PC-3 (cell line): Measurements from ENCODE around the gene DAAM1. TPM values are rescaled to one million over a fixed set of nuclear protein-coding genes. Genes with fewer than 3 reads are reported as not detected.

ENCODE experiments used
- ATAC-seq: fragments of 200-7000 bp; cut with Tn5 transposase; 2 replicates; pipeline ENCODE4 v1.9.1; 2020; ENCODE audit warnings: mild to moderate bottlenecking, moderate library complexity
- BruUV-seq: library from RNA; stranded (reverse); fragments of 400-500 nt; replicated peaks from 2 replicates; lab custom pipeline; 2021; lab: Mats Ljungman, UMichigan
- CTCF ChIA-PET: fragments of 300-600 bp; sonication (Branson Sonifier 250); formaldehyde crosslinking; loops from one replicate; lab custom pipeline; 2022; ENCODE audit warnings: antibody characterized with exemption; lab: Charles Lee
- POLR2A ChIA-PET: fragments of 300-600 bp; sonication (Branson Sonifier 250); formaldehyde crosslinking; loops from one replicate; lab custom pipeline; 2022; ENCODE audit warnings: antibody characterized with exemption; ENCODE audit not compliant: unreplicated experiment; lab: Charles Lee
- DNase-seq: peaks from one replicate; pipeline ENCODE4 v3.0.0-alpha.2; 2015
- H2AFZ ChIP-seq: fragments of 300-600 bp; sonication (generic); 2 replicates; pipeline ENCODE4 v1.6.0; 2016; ENCODE audit warnings: antibody characterized with exemption, low read length
- H3F3A ChIP-seq: fragments of 300-600 bp; sonication (generic); one replicate; pipeline ENCODE4 v1.6.0; 2017; ENCODE audit warnings: antibody characterized with exemption, low read length, control low read depth, mild to moderate bottlenecking; ENCODE audit not compliant: unreplicated experiment
- H3K27ac ChIP-seq: fragments of 300-600 bp; sonication (generic); 2 replicates; pipeline ENCODE4 v1.5.1; 2016; ENCODE audit warnings: mild to moderate bottlenecking, low read length
- H3K27me3 ChIP-seq: fragments of 300-600 bp; sonication (generic); 2 replicates; pipeline ENCODE4 v1.6.1; 2016; ENCODE audit warnings: low read length, mixed read lengths
- H3K36me3 ChIP-seq: fragments of 300-600 bp; sonication (generic); 2 replicates; pipeline ENCODE4 v1.6.1; 2016; ENCODE audit warnings: low read depth, mixed run types, low read length, mixed read lengths
- H3K4me1 ChIP-seq: fragments of 300-600 bp; sonication (generic); 2 replicates; pipeline ENCODE4 v1.5.1; 2016; ENCODE audit warnings: low read length; ENCODE audit not compliant: insufficient read depth
- H3K4me2 ChIP-seq: fragments of 300-600 bp; sonication (generic); 2 replicates; pipeline ENCODE4 v1.6.0; 2016; ENCODE audit warnings: low read length
- H3K4me3 ChIP-seq: fragments of 300-600 bp; sonication (generic); 2 replicates; pipeline ENCODE4 v1.5.1; 2016; ENCODE audit warnings: mild to moderate bottlenecking, low read length, mixed read lengths
- H3K79me2 ChIP-seq: fragments of 300-600 bp; sonication (generic); 2 replicates; pipeline ENCODE4 v1.6.1; 2017; ENCODE audit warnings: low read length, mixed read lengths
- H3K9ac ChIP-seq: fragments of 300-600 bp; sonication (generic); 2 replicates; pipeline ENCODE4 v1.6.0; 2016; ENCODE audit warnings: mild to moderate bottlenecking, low read length
- H3K9me2 ChIP-seq: fragments of 300-600 bp; sonication (generic); replicated peaks from 2 replicates; pipeline ENCODE4 v1.6.1; 2016; ENCODE audit warnings: mixed run types, low read length, mixed read lengths
- H3K9me3 ChIP-seq: fragments of 300-600 bp; sonication (generic); 2 replicates; pipeline ENCODE4 v1.6.1; 2016; ENCODE audit warnings: low read length, mixed read lengths
- H4K20me1 ChIP-seq: fragments of 300-600 bp; sonication (generic); 2 replicates; pipeline ENCODE4 v1.6.1; 2016; ENCODE audit warnings: low read length, mixed read lengths
- EZH2 ChIP-seq: fragments of 300-600 bp; sonication (generic); IDR thresholded peaks from one replicate; pipeline ENCODE4 v1.6.1; 2017; ENCODE audit warnings: antibody characterized with exemption, mild to moderate bottlenecking, low read length; ENCODE audit not compliant: unreplicated experiment
- EZH2phosphoT487 ChIP-seq: fragments of 300-600 bp; sonication (generic); IDR thresholded peaks from 2 replicates; pipeline ENCODE4 v1.6.1; 2018; ENCODE audit warnings: mild to moderate bottlenecking, antibody characterized with exemption, low read length, borderline replicate concordance
- intact Hi-C: fragments of 100-400 bp; cut with micrococcal nuclease; formaldehyde crosslinking; loops from 2 replicates; pipeline ENCODE4 v1.9.0; 2023
- total RNA-seq: library from RNA; depleted of rRNA; stranded (reverse); fragments of >200 nt; gene quantifications from 2 replicates; pipeline ENCODE4 v1.2.3, GENCODE V29; 2014
- TF ChIP-seq, protein P1 (sequence below): fragments of 300-600 bp; sonication (generic); conservative IDR thresholded peaks from 2 replicates; pipeline ENCODE4 v1.5.1; 2017; ENCODE audit warnings: antibody characterized with exemption, low read depth, mild to moderate bottlenecking, low read length

DAAM1 gene
- total RNA-seq, 1 experiment from 2014 or later = 32.7 TPM

DNA sequence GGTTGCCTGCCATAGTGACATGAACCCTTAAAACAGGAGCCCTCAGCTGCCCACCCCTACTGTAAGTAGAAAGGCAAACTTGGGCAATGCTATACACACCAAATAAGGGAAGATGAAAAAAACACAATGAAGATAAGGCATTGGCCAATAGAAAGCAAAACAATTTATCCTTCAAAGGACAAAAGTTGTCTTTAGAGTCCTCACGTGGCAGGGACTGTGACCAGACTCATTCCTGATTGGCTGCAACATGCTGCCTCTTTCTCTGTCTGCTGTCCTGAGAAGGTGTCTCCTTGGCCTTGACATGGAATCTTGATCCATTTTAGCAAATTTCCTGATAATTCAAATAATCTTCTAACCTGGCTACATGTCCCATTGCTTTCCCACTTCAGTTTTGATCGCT, 144.8 kb downstream of the DAAM1 start:
- POLR2A ChIA-PET = no interaction called here
- no peak overlapping the region for H3K27ac ChIP-seq

DNA sequence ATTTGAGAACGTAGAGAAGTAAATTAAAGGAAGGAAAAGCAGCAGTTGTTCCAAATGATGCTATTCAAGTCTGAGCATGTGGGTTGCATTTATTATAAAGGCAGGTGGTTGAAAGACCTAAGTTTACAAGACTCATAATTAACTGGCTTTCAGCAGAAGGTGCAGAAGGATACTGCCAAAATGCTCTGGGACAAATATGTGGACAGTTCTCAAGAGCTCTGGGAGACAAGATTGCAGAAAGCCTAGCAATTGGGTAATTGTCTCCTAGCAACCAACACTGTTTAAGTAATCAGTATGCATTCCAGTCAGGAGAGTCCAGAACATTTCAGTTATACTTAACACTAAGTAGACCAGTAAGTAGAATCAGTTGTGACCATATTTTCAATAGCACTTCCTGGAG, 145.2 kb downstream of the DAAM1 start:
- H3K4me2 ChIP-seq = no peak overlapping the region
- H3K9me2 ChIP-seq = no peaks in the 10 kb centered on the region
- H3K27me3 ChIP-seq = no peaks in the 10 kb centered on the region
- peaks cover 14% of the 10 kb centered on the region for H3K36me3 ChIP-seq
- H3K79me2 ChIP-seq = no peaks in the 10 kb centered on the region
- DNase-seq (no peak), ATAC-seq (no peak)
- ChIA-PET CTCF (no interaction called here), POLR2A (no interaction called here)
- no peaks in the 10 kb centered on the region for H3K9me3 ChIP-seq
- H2AFZ ChIP-seq = no peak overlapping the region
- intact Hi-C loops = no loop called here
- no peak overlapping the region for H3K27ac ChIP-seq
- BruUV-seq = no TSS peak
- H3F3A ChIP-seq = no peaks in the 10 kb centered on the region
- H3K4me1 ChIP-seq = peaks cover 11% of the 10 kb centered on the region
- H3K9ac ChIP-seq = no peak overlapping the region
- no peak overlapping the region for H3K4me3 ChIP-seq
- no peaks in the 10 kb centered on the region for H4K20me1 ChIP-seq
- no peak for TF ChIP-seq EZH2
- TF ChIP-seq, protein P1, sequence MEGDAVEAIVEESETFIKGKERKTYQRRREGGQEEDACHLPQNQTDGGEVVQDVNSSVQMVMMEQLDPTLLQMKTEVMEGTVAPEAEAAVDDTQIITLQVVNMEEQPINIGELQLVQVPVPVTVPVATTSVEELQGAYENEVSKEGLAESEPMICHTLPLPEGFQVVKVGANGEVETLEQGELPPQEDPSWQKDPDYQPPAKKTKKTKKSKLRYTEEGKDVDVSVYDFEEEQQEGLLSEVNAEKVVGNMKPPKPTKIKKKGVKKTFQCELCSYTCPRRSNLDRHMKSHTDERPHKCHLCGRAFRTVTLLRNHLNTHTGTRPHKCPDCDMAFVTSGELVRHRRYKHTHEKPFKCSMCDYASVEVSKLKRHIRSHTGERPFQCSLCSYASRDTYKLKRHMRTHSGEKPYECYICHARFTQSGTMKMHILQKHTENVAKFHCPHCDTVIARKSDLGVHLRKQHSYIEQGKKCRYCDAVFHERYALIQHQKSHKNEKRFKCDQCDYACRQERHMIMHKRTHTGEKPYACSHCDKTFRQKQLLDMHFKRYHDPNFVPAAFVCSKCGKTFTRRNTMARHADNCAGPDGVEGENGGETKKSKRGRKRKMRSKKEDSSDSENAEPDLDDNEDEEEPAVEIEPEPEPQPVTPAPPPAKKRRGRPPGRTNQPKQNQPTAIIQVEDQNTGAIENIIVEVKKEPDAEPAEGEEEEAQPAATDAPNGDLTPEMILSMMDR = no peak

More for the DNA sequence above, 144.8 kb downstream of the DAAM1 start:
- Histone ChIP-seq H3K4me1 (peaks cover 15% of the 10 kb centered on the region), H3K4me2 (no peak overlapping the region), H3K9ac (no peak overlapping the region), H4K20me1 (no peaks in the 10 kb centered on the region), H3K9me2 (no peaks in the 10 kb centered on the region), H3K27me3 (no peaks in the 10 kb centered on the region), H3K4me3 (no peak overlapping the region), H3K36me3 (peaks cover 17% of the 10 kb centered on the region), H3K9me3 (no peaks in the 10 kb centered on the region), H2AFZ (no peak overlapping the region), H3F3A (no peaks in the 10 kb centered on the region), H3K79me2 (no peaks in the 10 kb centered on the region)
- CTCF ChIA-PET = no interaction called here
- DNase-seq (no peak), ATAC-seq (no peak)
- intact Hi-C loops = no loop called here
- BruUV-seq = no TSS peak
- TF ChIP-seq, protein P1 = no peak
- no peak for TF ChIP-seq EZH2
- no peak for TF ChIP-seq EZH2phosphoT487

DNA sequence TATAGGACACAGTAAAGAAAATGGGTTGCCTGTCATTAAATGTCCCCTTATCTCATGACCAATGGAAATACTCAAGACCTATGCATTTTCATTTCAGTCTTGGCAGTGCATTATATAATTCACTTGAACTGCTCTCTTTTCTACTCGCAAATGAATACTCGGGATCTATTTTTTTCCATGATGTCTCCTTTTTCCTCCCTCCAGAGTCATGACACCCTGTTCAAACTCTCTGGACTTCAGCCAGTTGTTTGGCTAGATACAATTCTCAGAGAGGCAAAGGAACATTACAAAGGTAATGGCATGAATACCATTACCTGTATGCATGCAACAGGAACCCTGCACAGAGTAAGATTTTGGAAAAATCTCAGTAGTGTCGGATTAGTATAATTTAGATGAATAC, 145.8 kb downstream of the DAAM1 start:
- TF ChIP-seq, protein P1 = no peak
- TF ChIP-seq EZH2 (no peak), EZH2phosphoT487 (no peak)
- no peaks in the 10 kb centered on the region for H3K79me2 ChIP-seq
- no peaks in the 10 kb centered on the region for H3F3A ChIP-seq
- no peaks in the 10 kb centered on the region for H3K9me3 ChIP-seq
- DNase-seq = no peak
- no peaks in the 10 kb centered on the region for H3K9me2 ChIP-seq
- CTCF ChIA-PET = no interaction called here
- H3K9ac ChIP-seq = no peak overlapping the region
- ATAC-seq = no peak
- H2AFZ ChIP-seq = no peak overlapping the region
- no TSS peak for BruUV-seq
- H3K4me2 ChIP-seq = no peak overlapping the region
- peaks cover 9% of the 10 kb centered on the region for H3K4me1 ChIP-seq
- H3K36me3 ChIP-seq = peaks cover 14% of the 10 kb centered on the region
- no peaks in the 10 kb centered on the region for H4K20me1 ChIP-seq
- H3K27ac ChIP-seq = no peak overlapping the region
- intact Hi-C loops = no loop called here
- H3K27me3 ChIP-seq = no peaks in the 10 kb centered on the region
- POLR2A ChIA-PET = no interaction called here
- H3K4me3 ChIP-seq = no peak overlapping the region
